GM18502 (cell line): ENCODE results near the gene ERFE.
"Not testable (repeated sequence)": the region's sequence is repeated elsewhere in the genome, so short reads cannot be mapped to it uniquely, and the experiment has no call there.

Experiments
- ATAC-seq: cut with Tn5 transposase; IDR thresholded peaks from one replicate; pipeline ENCODE4 v1.9.1; 2021; ENCODE audit warnings: mild to moderate bottlenecking; ENCODE audit not compliant: unreplicated experiment, poor library complexity

ERFE gene

DNA sequence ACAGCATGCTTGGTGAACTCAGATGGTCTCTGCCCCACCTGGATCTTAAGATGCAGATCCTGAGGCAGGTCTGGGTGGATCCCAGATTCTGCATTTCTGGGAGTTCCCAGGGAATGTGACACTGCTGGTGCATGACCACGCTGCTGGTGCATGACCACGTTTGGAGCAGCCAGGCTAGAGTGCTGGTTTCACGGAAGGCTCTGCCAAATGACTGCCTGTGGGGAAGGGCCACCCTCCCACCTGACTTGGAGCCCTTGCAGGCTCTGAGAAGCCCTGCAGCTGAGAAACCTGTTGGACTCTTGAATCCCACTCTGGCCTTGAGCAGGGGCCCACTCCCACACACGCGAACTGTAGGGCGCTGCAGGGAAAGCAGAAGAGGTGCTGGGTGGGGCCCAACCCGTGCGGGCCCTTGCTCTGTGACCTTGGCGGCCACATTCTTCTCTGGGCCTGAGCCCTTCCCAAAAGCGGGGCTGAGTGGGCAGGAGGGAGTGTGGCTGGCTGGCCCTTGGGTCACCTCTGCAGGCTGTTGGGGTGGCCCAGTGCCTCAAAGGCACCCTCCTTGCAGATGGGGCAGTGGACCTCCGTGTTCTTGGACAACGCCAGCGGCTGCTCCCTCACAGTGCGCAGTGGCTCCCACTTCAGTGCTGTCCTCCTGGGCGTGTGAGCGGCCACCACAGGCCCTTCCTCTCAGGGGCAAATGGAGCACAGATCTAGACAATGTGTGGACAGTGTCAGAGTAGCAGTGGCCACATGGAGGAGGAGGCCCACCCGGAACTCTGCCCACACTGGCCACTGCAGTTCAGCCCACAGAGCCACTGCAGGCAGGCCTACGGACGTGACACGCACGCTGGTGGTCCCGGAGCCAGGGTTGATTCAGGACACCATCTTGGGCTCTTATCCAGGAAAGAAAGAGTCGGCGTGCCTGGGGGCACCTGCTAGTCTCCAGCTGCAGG, 7.9 kb downstream of the ERFE start:
- ATAC-seq = no peak

- no peak for ATAC-seq
These were observed 8.6 kb downstream of the ERFE start for GRCh38 chr2:238167344-238167715.

DNA sequence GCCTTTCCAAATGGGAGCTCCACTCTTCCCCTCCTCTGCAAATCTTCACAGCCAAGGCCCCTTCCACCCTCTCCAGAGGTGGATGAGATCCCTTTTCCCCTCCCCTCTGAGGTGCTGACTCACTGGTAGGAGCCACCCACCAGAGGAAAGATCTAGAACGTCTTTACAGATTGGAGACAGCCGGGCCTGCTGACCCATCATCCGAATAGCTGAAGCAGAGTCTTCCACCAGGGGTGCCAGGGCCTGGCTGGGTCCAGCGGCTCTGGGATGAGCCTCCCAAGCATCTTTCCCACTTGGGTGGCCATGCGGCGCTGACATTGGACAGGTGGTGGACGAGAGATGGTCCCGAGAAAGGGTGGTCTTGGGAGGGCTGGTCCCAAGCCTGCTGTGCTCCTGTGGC, 9.0 kb downstream of the ERFE start:
- no peak for ATAC-seq

GRCh38 chr2:238168196-238169047, 9.7 kb downstream of the ERFE start:
- ATAC-seq = no peak

- ATAC-seq = no peak
These were observed 10.4 kb downstream of the ERFE start for GRCh38 chr2:238169048-238169707.

DNA sequence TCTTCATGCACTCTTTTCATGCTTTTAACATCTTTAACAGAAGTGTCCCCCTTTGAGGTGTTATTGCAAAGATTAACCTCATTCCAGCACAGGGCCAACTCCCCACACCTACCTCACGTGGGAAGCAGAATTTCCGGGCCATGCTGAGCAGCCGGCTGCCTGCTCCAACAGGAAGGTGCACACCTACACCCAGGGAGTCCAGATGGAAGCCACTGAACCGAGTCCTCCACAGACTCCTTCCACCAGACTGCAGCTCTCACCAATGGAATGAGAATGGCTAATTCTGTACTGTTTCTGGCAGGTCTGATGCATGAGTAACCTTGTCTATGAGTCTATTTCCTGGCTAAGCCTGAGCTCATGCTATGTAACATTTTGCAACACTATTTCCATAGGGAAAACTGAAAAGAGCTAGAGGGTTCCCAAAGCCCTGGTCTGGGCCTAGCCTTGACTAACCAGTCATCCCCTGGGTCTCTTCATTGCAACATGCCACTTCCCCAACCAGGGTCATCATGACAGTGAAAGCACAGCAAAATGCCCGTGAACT, 11.0 kb downstream of the ERFE start:
- ATAC-seq = no peak

DNA sequence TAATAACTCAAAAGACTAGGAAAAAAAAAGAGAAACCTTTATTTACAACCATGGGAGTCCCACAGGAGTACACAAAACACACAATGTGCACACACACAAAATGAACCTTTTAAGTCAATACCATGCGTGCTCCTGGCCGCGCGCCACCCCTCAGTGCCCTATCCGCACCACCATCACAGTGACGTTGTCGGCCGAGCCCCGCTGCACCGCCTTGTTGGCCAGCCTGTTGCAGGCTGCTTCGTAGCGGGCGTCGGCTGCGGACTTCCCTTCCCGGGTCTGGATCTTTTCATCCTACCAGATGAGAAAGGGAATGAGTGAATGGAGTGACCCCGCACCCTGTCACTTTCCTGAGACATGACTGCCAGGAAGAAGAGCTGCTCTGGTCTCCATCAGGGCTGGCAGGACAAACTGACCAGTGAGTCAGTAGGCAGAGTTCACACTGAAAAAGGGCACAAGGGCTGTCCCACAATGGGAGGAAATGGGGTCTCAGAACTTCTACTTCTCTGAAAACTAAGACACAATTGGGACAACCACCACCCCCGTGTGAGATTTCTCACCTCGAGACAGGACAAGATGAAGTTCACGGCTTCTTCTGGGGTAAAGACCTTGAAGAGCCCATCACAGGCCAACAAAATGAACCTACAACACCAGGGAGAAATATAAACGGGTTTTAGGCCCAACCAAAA, 11.8 kb downstream of the ERFE start:
- ATAC-seq = no peak

DNA sequence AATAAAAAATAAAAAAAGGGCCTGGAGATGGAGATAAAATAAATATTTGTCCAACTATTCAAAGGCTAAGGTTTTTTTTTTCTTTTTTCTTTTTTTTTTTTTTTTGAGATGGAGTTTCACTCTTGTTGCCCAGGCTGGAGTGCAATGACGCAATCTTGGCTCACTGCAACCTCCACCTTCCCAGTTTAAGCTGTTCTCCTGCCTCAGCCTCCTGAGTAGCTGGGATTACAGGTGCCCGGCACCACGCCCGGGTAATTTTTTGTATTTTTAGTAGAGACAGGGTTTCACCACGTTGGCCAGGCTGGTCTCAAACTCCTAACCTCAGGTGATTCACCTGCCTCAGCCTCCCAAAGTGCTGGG, 12.3 kb downstream of the ERFE start:
- ATAC-seq = not testable (repeated sequence)

DNA sequence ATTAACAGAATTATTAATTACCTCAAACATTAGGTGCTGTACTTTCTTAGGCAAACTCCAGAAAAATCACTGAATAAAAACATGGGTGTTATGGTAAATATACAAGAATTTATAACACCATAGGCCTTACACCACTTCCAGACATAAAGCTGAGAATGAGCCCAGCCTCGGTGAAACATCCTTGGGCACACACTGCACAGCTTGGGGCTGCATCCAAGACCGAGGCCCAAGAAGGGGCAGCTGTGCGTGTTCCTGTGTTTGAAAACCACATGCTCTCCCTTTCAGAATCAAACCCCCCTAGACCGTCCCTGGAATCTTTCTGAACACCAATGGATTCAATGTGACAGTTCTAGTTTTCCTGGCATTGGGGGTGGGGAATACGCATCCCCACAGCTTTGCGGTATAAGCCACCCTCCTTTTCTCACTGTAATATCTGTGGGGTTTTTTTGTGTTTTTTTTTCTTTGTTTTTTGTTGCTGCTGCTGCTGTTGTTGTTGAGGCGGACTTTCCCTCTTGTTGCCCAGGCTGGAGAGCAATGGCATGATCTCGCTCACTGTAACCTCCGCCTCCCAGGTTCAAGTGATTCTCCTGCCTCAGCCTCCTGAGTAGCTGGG, 12.9 kb downstream of the ERFE start:
- ATAC-seq = no peak

GRCh38 chr2:238172439-238172838, 13.7 kb downstream of the ERFE start:
- no peak for ATAC-seq

- no peak for ATAC-seq
These were observed 14.9 kb downstream of the ERFE start for GRCh38 chr2:238173692-238174091.

GRCh38 chr2:238174291-238174690, 15.5 kb downstream of the ERFE start:
- ATAC-seq = no peak

DNA sequence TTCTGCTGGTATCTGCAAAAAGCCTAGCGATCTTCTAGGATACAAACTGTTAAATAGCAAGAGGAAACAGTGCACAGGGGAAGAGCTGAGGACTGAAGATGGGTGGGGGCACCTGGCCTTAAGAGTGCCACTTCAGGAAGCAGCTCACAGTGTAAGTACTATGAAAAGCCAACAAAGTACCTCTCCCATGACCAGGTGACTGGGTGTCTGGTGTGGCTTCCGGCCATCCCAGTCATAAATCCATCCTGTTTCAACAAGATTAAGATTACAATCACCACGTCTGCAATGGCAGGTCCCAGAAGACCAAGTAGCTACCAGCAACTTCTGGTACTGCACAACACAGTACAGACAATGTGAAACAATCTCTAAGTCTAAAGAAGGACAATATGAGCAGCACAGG, 15.9 kb downstream of the ERFE start:
- ATAC-seq = no peak

DNA sequence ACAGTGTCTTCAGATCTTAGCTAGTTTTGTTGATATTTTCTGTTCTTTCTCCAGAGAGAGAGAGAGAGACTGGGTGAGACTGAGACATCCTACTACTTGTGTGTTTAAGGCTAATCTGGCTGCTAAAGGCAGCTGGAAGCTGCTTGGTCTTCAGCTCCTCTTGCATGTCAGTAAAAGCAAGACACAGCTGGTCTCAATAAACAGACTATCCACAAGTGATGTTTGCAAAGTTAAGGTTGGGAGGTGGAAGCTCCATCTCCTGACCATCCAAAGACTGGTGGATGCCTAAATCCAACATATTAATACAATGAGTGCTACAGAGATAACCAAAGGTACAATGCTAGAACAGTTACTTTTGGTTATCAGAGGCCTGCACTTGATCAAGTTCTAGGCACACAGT, 17.8 kb downstream of the ERFE start:
- ATAC-seq = no peak

- ATAC-seq = no peak
These were observed 21.8 kb downstream of the ERFE start for GRCh38 chr2:238180554-238180953.

- no peak for ATAC-seq
These were observed 23.6 kb downstream of the ERFE start for GRCh38 chr2:238182362-238182761.

- ATAC-seq = no peak
These were observed 25.1 kb downstream of the ERFE start for GRCh38 chr2:238183821-238184220.

GRCh38 chr2:238187618-238188548, 29.1 kb downstream of the ERFE start:
- ATAC-seq = no peak

DNA sequence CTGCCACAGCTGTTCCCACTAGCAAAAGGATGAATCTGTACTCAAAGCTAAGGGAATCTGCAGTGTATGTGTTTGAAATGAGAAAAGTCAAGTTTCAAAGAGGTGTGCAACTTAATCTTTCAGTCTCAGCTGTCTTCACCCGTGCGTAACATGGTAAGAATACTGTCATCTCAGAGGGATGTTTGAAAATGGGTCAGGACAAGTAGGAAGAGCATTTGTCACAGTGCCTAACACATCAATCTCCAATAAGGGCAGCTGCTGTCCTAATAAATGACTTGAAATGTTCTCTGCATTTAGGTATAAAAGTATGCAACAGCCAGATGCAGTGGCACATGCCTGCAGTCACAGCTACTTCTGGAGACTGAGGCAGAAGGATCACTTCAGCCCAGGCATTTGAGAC, 31.7 kb downstream of the ERFE start:
- no peak for ATAC-seq
